SH-SY5Y (cell line): ENCODE measurements around the gene KCNK16.

Experiments used
- GATA2 ChIP-seq: IDR thresholded peaks from 2 replicates; pipeline ENCODE4 v1.6.1; 2011; ENCODE audit warnings: mild to moderate bottlenecking, low read depth, low read length
- GATA3 ChIP-seq: IDR thresholded peaks from 2 replicates; pipeline ENCODE4 v1.6.1; 2011; ENCODE audit warnings: low read depth, mild to moderate bottlenecking, low read length, moderate library complexity

KCNK16 gene

DNA sequence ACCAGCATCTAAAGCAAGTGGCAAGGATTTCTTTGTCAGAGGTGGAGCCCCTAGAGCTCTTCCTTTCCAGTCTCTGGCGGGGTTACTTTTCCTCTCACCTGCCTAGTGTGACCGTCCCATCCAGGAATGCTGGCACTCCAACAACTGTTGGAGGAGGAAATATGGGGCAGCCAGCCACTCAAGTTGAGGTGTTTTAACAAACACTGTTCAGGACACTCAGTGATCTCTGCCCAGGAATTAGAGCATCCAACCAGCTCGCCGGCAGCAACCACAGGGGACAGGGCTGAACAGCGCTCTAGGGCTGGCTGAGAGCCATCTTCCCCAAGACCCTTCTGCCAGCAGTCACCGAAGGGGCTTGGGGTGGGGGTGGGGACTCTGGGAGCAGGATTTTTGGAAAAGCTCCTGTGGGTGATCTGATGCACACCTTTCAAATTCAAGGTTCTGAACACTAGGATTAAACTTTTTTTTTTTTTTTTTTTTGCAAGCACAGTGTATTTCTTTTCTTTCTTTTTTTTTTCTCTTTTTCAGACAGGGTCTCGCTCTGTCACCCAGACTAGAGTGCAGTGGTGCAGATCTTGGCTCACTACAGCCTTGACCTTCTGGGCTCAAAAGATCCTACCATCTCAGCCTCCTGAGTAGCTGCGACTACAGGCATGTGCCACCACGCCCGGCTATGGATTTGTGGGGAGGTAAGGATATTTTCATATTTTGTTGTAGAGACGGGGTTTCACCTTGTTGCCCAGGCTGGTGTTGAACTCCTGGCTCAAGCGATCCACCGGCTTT, 28.4 kb upstream of the KCNK16 start:
- TF ChIP-seq GATA3 (no peak), GATA2 (no peak)

GRCh38 chr6:39348740-39349139, 26.2 kb upstream of the KCNK16 start:
- TF ChIP-seq GATA2, result no peak
- TF ChIP-seq GATA3, result no peak

DNA sequence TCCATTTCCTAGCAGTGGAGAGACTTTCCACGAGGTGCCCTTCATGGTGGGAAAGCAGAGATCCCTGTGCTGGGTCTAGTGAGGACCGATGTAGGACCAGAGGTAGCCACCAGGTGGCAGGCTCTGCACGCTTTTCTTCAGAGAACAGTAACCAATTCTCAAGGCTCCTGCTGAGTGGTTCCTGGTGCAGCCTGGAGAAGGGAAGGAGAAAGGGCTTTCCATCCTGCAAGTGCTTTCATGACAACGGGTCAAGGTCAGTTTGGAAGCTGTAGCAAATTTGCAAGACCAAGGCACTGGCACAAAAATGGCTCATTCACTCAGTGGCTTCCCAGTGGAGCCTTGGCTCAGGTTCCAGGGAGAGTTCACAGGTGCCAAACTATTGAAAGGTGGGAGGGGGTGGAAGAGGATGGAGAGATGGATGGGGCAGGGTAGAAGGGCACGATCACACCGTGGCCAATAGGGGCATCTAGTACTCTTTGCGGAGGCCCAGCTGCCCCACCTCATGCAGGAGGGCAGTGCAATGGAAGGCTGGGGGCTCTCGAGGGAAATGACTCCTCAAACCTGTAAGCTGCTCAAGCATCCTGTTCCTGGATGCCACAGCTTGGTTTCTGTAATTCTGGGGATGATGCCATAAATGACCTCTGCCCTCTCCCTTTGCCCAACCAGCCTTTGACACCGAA, 25.5 kb upstream of the KCNK16 start:
- TF ChIP-seq GATA2, result no peak
- TF ChIP-seq GATA3, result no peak

GRCh38 chr6:39347206-39347605, 24.7 kb upstream of the KCNK16 start:
- no peak for TF ChIP-seq GATA2
- no peak for TF ChIP-seq GATA3

DNA sequence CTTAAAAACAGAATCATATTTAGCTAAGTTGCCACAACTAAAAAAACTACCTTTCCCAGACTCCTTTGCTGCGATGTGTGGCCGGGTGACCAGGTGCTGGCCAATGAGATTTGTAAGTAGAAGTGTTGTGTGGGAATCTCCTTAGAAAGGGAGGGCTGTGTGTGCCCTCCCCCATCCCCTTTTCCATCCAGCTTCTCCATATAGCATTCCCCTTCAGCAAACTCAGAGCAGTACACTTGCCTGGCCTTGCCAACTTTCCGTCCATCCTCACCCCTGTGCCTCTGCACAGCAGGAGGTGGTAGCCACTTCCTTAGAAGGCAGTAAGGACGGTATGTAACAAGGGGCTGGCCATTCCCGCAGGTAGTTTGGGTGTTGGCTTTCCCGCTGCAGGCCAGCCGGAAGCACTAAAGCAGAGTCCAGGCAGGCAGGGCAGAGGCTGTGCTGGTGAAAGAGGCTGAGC, 22.3 kb upstream of the KCNK16 start:
- TF ChIP-seq GATA2 (no peak), GATA3 (no peak)

- TF ChIP-seq GATA2 (no peak), GATA3 (no peak)
These were observed 20.9 kb upstream of the KCNK16 start for GRCh38 chr6:39343396-39343870.

- TF ChIP-seq GATA3 (no peak), GATA2 (no peak)
These were observed 20.3 kb upstream of the KCNK16 start for GRCh38 chr6:39342692-39343395.

DNA sequence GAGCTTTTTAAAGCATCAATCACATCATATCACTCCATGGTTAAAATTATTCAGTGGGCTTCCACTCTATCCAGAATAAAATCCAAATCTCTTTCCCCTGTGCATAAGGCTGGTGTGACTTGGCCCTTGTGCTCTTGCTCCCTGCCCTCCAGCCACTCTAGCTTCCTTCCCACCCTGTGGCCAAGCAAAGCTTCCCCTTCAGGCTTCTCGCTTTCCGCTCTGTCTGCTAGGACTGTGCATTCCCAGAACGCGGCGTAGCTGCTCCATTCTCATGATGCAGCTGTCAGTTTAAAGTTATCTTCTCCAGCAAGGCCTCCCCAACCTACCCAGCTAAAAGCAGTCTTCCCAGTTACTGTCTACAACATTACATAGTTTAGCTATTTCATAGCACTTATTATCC, 19.4 kb upstream of the KCNK16 start:
- TF ChIP-seq GATA3 (no peak), GATA2 (no peak)

GRCh38 chr6:39341352-39341751, 18.9 kb upstream of the KCNK16 start:
- no peak for TF ChIP-seq GATA3
- no peak for TF ChIP-seq GATA2

- TF ChIP-seq GATA2 (no peak), GATA3 (no peak)
These were observed 17.5 kb upstream of the KCNK16 start for GRCh38 chr6:39339868-39340550.

DNA sequence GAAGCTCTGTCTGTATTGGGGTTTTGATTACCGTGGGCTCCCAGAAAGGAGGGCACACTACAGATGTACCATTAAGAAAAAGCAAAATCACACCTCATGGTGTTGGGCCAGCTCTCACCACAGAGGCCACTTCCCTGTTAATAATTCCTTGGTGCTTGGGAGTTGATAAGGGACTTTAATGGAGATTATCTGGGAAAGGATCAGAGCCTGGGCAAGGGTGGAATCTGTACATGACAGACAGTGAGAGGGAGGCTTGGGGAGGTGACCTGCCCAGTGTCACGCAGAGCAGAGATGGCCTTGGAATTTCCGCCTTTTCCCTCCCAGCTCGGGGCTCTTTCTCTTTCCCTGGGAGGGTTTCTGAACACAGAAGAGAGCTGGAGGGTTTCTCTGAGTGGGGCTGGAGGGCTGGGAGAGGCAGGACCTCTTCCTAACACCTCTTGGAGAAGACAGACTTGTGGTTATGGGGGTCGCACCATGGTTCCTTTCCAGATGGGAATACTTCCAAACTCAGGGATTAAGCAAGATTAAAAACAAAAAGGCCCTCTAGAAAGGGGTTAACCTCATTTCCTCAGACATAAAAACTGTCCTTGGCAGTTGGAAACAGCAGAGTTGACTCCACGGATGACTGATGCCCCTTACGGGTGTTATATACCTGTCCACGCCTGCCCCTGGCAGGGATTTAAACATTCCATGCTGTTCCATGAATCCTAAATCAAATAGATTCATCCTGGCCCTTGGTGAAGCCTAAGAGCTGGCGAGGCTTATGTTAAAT, 16.8 kb upstream of the KCNK16 start:
- TF ChIP-seq GATA3, result no peak
- TF ChIP-seq GATA2, result peak; percentile 74

DNA sequence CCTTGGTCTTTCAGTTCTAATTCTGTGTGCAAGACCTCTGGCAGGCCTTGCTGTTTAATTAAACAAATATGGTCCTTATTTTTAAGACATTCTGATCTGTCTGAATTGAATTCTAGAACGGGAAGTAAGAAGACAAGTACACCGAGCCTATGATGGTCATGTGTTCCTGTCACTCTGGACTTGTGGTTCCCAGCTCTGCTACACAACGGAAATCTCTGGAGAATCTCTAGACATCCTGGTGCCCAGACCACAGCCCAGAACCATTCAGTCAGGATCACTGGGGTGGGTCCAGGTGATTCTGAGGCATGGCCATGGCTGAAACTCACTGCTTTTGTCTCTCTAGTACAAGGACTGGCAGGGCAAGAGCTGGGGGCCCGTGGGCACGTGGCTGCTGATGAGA, 15.9 kb upstream of the KCNK16 start:
- TF ChIP-seq GATA3 (no peak), GATA2 (no peak)
